ENCODE results near the gene THAP7. TPM values are rescaled to one million over a fixed set of nuclear protein-coding genes. Genes with fewer than 3 reads are reported as not detected.

The THAP7 gene
- total and polyA plus RNA-seq, 9 of the 15 experiments (the other 6 are each of a cell fraction or from before 2014, with no cell fraction given): 7.9 to 263 (median 84.1) TPM

DNA sequence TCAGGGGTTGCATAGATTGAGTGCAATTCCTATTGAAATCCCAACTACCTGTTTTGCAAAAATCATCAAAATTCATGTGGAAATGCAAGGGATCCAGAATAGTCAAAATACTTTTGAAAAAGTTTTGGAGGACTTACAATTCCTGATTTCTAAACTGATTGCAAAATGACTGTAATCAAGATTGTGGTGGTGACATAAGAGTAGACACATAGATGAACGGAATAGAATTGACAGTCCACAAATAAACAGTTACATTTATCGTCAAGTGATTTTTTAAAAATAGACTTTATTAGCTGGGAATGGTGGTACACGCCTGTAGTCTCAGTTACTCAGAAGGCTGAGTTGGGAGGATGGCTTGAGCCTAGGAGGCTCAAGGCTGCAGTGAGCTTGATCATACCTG, 33.1 kb upstream of the THAP7 start:
- CTCF ChIA-PET (ENCODE audit: low intra/inter-chr PET ratio): no interaction called here
- Histone ChIP-seq H3K9me1 (ENCODE audit: control insufficient read depth, insufficient read depth, low read length) (peaks cover 4% of the 10 kb centered on the region), H3K4me2 (ENCODE audit: insufficient read depth, low read length) (no peak overlapping the region), H3K27ac (ENCODE audit: extremely low read depth, low read depth, low read length) (no peak overlapping the region), H3K27me3 (ENCODE audit: control insufficient read depth in 2 of 2, insufficient read depth in 2 of 2, low read length in 2 of 2) (peaks cover 20 to 34% of the 10 kb centered on the region in 2 experiments; a peak in 4 of 5 replicates), H2AFZ (ENCODE audit: low read depth, low read length) (no peak overlapping the region), H4K20me1 (replicated peaks; ENCODE audit: control insufficient read depth, insufficient read depth, low read length) (peaks cover 15% of the 10 kb centered on the region), H3K9me3 (replicated peaks; ENCODE audit: control insufficient read depth, insufficient read depth, low read depth, low read length) (no peaks in the 10 kb centered on the region), H3K4me1 (replicated peaks in 1 of 2; ENCODE audit: control insufficient read depth in 2 of 2, insufficient read depth in 2 of 2, low read length in 2 of 2) (peaks cover 19 to 35% of the 10 kb centered on the region in 2 experiments), H3K36me3 (ENCODE audit: control insufficient read depth, insufficient read depth, low read length) (no peaks in the 10 kb centered on the region), H3K9ac (ENCODE audit: insufficient read depth in 1 of 2, low read depth in 2 of 2, low read length in 2 of 2) (no peak overlapping the region), H3K79me2 (ENCODE audit: control insufficient read depth, insufficient read depth, low read length) (no peaks in the 10 kb centered on the region), H3K4me3 (no peak overlapping the region)
- 32% methylated on average over 3 of the region's 3 CpGs for WGBS (ENCODE audit: insufficient coverage, low coverage, missing lambda C conversion rate)
- TF ChIP-seq CREBBP (IDR thresholded peaks at IDR 0.05; ENCODE audit: low read depth, low read length): no peak
- TF ChIP-seq CEBPB (tag; IDR thresholded peaks at IDR 0.05): peak; percentile 59; the same call in 1 of the 2 replicates
- TF ChIP-seq, protein P1, sequence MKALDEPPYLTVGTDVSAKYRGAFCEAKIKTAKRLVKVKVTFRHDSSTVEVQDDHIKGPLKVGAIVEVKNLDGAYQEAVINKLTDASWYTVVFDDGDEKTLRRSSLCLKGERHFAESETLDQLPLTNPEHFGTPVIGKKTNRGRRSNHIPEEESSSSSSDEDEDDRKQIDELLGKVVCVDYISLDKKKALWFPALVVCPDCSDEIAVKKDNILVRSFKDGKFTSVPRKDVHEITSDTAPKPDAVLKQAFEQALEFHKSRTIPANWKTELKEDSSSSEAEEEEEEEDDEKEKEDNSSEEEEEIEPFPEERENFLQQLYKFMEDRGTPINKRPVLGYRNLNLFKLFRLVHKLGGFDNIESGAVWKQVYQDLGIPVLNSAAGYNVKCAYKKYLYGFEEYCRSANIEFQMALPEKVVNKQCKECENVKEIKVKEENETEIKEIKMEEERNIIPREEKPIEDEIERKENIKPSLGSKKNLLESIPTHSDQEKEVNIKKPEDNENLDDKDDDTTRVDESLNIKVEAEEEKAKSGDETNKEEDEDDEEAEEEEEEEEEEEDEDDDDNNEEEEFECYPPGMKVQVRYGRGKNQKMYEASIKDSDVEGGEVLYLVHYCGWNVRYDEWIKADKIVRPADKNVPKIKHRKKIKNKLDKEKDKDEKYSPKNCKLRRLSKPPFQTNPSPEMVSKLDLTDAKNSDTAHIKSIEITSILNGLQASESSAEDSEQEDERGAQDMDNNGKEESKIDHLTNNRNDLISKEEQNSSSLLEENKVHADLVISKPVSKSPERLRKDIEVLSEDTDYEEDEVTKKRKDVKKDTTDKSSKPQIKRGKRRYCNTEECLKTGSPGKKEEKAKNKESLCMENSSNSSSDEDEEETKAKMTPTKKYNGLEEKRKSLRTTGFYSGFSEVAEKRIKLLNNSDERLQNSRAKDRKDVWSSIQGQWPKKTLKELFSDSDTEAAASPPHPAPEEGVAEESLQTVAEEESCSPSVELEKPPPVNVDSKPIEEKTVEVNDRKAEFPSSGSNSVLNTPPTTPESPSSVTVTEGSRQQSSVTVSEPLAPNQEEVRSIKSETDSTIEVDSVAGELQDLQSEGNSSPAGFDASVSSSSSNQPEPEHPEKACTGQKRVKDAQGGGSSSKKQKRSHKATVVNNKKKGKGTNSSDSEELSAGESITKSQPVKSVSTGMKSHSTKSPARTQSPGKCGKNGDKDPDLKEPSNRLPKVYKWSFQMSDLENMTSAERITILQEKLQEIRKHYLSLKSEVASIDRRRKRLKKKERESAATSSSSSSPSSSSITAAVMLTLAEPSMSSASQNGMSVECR (CRISPR knock-in tag; IDR thresholded peaks at IDR 0.05): peak; percentile 36; the same call in 1 of the 2 replicates
- peak; percentile 11; the same call in 1 of the 2 replicates for TF ChIP-seq GATA2 (CRISPR knock-in tag; IDR thresholded peaks at IDR 0.05)
- 0 out of 2 replicates have a peak, but pooled peaks have one; percentile 21 for TF ChIP-seq ETV1 (tag; conservative IDR thresholded peaks at IDR 0.05; ENCODE audit: low read depth)
- TF ChIP-seq, protein P2, sequence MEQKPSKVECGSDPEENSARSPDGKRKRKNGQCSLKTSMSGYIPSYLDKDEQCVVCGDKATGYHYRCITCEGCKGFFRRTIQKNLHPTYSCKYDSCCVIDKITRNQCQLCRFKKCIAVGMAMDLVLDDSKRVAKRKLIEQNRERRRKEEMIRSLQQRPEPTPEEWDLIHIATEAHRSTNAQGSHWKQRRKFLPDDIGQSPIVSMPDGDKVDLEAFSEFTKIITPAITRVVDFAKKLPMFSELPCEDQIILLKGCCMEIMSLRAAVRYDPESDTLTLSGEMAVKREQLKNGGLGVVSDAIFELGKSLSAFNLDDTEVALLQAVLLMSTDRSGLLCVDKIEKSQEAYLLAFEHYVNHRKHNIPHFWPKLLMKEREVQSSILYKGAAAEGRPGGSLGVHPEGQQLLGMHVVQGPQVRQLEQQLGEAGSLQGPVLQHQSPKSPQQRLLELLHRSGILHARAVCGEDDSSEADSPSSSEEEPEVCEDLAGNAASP (IDR thresholded peaks at IDR 0.05): no peak
- DNase-seq (ENCODE audit: extremely low read depth in 1 of 4, low spot score in 3 of 4): no peak
- no TSS peak for BruUV-seq (replicated peaks)
- intact Hi-C loops (cut with micrococcal nuclease): no loop called here
- POLR2A ChIA-PET: interaction anchor here (0.9 to 9.7 kb wide), 2 partner anchors 11 to 17 kb away, joined by 3 to 95 read pairs; partner anchors contain the start of gene P2RX6
- FAIRE-seq: no peak
- no peak for ATAC-seq
- in situ Hi-C loops (cut with MboI): no loop called here
